Pancreas (tissue), 10 donors: ENCODE results near the gene SAE1. TPM values are rescaled to one million over a fixed set of nuclear protein-coding genes. Genes with fewer than 3 reads are reported as not detected.
A peak's percentile ranks its signal among the peaks of the same experiment; 100 is the strongest.
"Not testable (repeated sequence)": the region's sequence is repeated elsewhere in the genome, so short reads cannot be mapped to it uniquely, and the experiment has no call there.

Experiments used
- ATAC-seq, 4 donors: fragments of 200-7000 bp; cut with Tn5 transposase; one replicate each; pipeline versions ENCODE4 v1.8.0 to v1.9.1; 2020; ENCODE audit warnings: mild to moderate bottlenecking in 4 of 4, moderate library complexity in 4 of 4
- DNase-seq, 6 donors: peaks; one replicate each; pipeline ENCODE4 v3.0.0-alpha.2; 2020
- FAIRE-seq: peaks from 2 replicates; lab custom pipeline; 2012; peaks lifted over from hg19 to GRCh38; lab: Jason Lieb, UNC
- H3K27ac ChIP-seq, 4 donors: fragments of 200-600 bp; sonication (generic); 1 replicate in 3 of 4; 2 replicates in 1 of 4; pipeline versions ENCODE4 v1.5.0 to v1.8.0; 2020
- H3K27me3 ChIP-seq, 4 donors: fragments of 200-600 bp; one replicate each; pipeline ENCODE4 v1.8.0; 2021
- H3K36me3 ChIP-seq, 3 donors: fragments of 200-600 bp; sonication (generic) in 1 of 3; one replicate each; pipeline versions ENCODE4 v1.5.0 to v1.8.0; 2020 to 2021
- H3K4me1 ChIP-seq, 3 donors: fragments of 200-600 bp; one replicate each; pipeline ENCODE4 v1.8.0; 2021
- H3K4me3 ChIP-seq, 4 donors: fragments of 200-600 bp; sonication (generic) in 2 of 4; one replicate each; pipeline versions ENCODE4 v1.5.0 to v1.8.0; 2020 to 2021
- H3K9me3 ChIP-seq, 4 donors: fragments of 200-600 bp; one replicate each; pipeline ENCODE4 v1.8.0; 2021
- WGBS, 2 donors: extraction: QIAGEN DNeasy Blood & Tissue Kit; methylation state at CpG; one replicate each; pipeline ENCODE4 v1.1.7; 2013; 5-methylcytosine and 5-hydroxymethylcytosine counted together
- intact Hi-C, 3 donors: fragments of 100-400 bp; cut with DNase I; formaldehyde crosslinking; loops; one replicate each; pipeline versions ENCODE4 v1.11.1 to v1.14.2; 2022
- polyA plus RNA-seq, 2 donors: library from polyadenylated mRNA; stranded (reverse); fragments of 200-250 nt; gene quantifications; one replicate each; pipeline ENCODE4 v1.2.3, GENCODE V29; 2013
- total RNA-seq, 6 donors: library from RNA; stranded (reverse); fragmentation: NEBNext Ultra II Directional in 4 of 6; extraction: Animal tissue kit (Norgen Biotek cat#: 25700) in 4 of 6; gene quantifications; one replicate each; pipeline versions ENCODE4 v1.2.1 to v1.2.4, GENCODE V29; 2021 to 2023
- TF ChIP-seq, protein P1 (sequence below), 4 donors: fragments of 200-600 bp; sonication (generic) in 3 of 4; IDR thresholded peaks; one replicate each; pipeline versions ENCODE4 v1.5.0 to v1.8.0; 2021; ENCODE audit warnings: antibody characterized with exemption in 4 of 4
- donor health status: healthy with polysubstance abuse.
- donor health status: DM: no; HTN: no; CAD: no; lungs with moderate emphysema.
- donor health status: DM: no; HTN: no; CAD: no.
- donor health status: control.
- donor health status: control.
- donor health status: Bipolar disorder and iron deficiency.
- donor health status: DM: yes; HTN: yes; CAD: no.
- donor health status: DM: no; HTN: no; CAD: no.
- donor health status: DM: no; HTN: no; CAD: no.
- donor health status: DM: yes; HTN: yes; CAD: no.

SAE1 gene
- total and polyA plus RNA-seq, 8 donors = 10.0 to 25.8 (median 20.1) TPM

GRCh38 chr19:47132194-47132852 is 1.7 kb downstream of the SAE1 start:
- Histone ChIP-seq H3K27ac (no peak overlapping the region), H3K4me1 (peaks cover 0 to 5% (median 3%) of the 10 kb centered on the region in 3 donors), H3K27me3 (no peaks in the 10 kb centered on the region), H3K4me3 (peak overlapping the region in 1 of 4 donors; percentile 66), H3K9me3 (no peaks in the 10 kb centered on the region), H3K36me3 (no peaks in the 10 kb centered on the region)
- FAIRE-seq (no peak), DNase-seq (no peak), ATAC-seq (no peak)
- TF ChIP-seq, protein P1, sequence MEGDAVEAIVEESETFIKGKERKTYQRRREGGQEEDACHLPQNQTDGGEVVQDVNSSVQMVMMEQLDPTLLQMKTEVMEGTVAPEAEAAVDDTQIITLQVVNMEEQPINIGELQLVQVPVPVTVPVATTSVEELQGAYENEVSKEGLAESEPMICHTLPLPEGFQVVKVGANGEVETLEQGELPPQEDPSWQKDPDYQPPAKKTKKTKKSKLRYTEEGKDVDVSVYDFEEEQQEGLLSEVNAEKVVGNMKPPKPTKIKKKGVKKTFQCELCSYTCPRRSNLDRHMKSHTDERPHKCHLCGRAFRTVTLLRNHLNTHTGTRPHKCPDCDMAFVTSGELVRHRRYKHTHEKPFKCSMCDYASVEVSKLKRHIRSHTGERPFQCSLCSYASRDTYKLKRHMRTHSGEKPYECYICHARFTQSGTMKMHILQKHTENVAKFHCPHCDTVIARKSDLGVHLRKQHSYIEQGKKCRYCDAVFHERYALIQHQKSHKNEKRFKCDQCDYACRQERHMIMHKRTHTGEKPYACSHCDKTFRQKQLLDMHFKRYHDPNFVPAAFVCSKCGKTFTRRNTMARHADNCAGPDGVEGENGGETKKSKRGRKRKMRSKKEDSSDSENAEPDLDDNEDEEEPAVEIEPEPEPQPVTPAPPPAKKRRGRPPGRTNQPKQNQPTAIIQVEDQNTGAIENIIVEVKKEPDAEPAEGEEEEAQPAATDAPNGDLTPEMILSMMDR (IDR thresholded peaks at IDR 0.05) = no peak
- 87 to 90% methylated on average over 7 of the region's 7 CpGs for WGBS, 2 donors
- intact Hi-C loops = no loop called here

GRCh38 chr19:47133021-47133471 is 2.4 kb downstream of the SAE1 start:
- ATAC-seq = no peak
- intact Hi-C loops = no loop called here
- TF ChIP-seq, protein P1 (IDR thresholded peaks at IDR 0.05) = no peak
- Histone ChIP-seq H3K27me3 (no peaks in the 10 kb centered on the region), H3K4me3 (no peak overlapping the region), H3K36me3 (no peaks in the 10 kb centered on the region), H3K4me1 (peaks cover 0 to 5% (median 3%) of the 10 kb centered on the region in 3 donors), H3K9me3 (no peaks in the 10 kb centered on the region), H3K27ac (no peak overlapping the region)
- WGBS, 2 donors = 70 to 76% methylated on average over 11 of the region's 11 CpGs
- no peak for DNase-seq
- FAIRE-seq = no peak

GRCh38 chr19:47134545-47134944 is 3.9 kb downstream of the SAE1 start:
- no peaks in the 10 kb centered on the region for H3K36me3 ChIP-seq
- 29 to 30% methylated on average over 2 of the region's 2 CpGs for WGBS, 2 donors
- TF ChIP-seq, protein P1 (IDR thresholded peaks at IDR 0.05) = no peak
- DNase-seq = no peak
- H3K4me1 ChIP-seq = peaks cover 0 to 5% (median 3%) of the 10 kb centered on the region in 3 donors
- no peaks in the 10 kb centered on the region for H3K27me3 ChIP-seq
- no peak for FAIRE-seq
- intact Hi-C loops = no loop called here
- ATAC-seq = no peak
- no peak overlapping the region for H3K4me3 ChIP-seq
- no peak overlapping the region for H3K27ac ChIP-seq
- no peaks in the 10 kb centered on the region for H3K9me3 ChIP-seq

- Histone ChIP-seq H3K9me3 (no peaks in the 10 kb centered on the region), H3K27ac (no peak overlapping the region), H3K4me1 (peaks cover 0 to 5% (median 3%) of the 10 kb centered on the region in 3 donors), H3K27me3 (no peaks in the 10 kb centered on the region), H3K4me3 (no peak overlapping the region), H3K36me3 (no peaks in the 10 kb centered on the region)
- TF ChIP-seq, protein P1 (IDR thresholded peaks at IDR 0.05) = no peak
- 89 to 90% methylated on average over 3 of the region's 3 CpGs for WGBS, 2 donors
- FAIRE-seq (no peak), DNase-seq (no peak), ATAC-seq (no peak)
- intact Hi-C loops = no loop called here
Observed at GRCh38 chr19:47135156-47135555, 4.5 kb downstream of the SAE1 start.

GRCh38 chr19:47141252-47141651 is 10.6 kb downstream of the SAE1 start:
- H3K9me3 ChIP-seq, ATAC-seq, DNase-seq, FAIRE-seq, H3K27me3 ChIP-seq, intact Hi-C loops, H3K4me1 ChIP-seq, H3K4me3 ChIP-seq, H3K27ac ChIP-seq: not testable (repeated sequence)
- peaks cover 0 to 14% (median 11%) of the 10 kb centered on the region in 3 donors for H3K36me3 ChIP-seq
- WGBS, 2 donors = 59 to 74% methylated on average over 7 of the region's 7 CpGs
